HepG2 (cell line): Measurements from ENCODE around the gene JPT2. TPM values are rescaled to one million over a fixed set of nuclear protein-coding genes. Genes with fewer than 3 reads are reported as not detected.
A peak's percentile ranks its signal among the peaks of the same experiment; 100 is the strongest.

Source experiments
- ASH2L ChIP-seq: fragments of 300-600, 200-600 bp; sonication (generic); IDR thresholded peaks from 2 replicates; pipeline ENCODE4 v1.7.0; 2017; ENCODE audit warnings: low read depth, mild to moderate bottlenecking, moderate library complexity, mixed read lengths, low read length; ENCODE audit not compliant: insufficient read length
- CAMTA2 ChIP-seq: sonication (generic); formaldehyde crosslinking; IDR thresholded peaks from 2 replicates; pipeline ENCODE4 v1.4.0; 2020; ENCODE audit warnings: mild to moderate bottlenecking, missing genetic modification reagents, borderline replicate concordance
- ERF ChIP-seq: IDR thresholded peaks from 2 replicates; pipeline ENCODE4 v1.6.1; 2018; ENCODE audit warnings: missing biosample characterization, missing genetic modification reagents
- ETV5 ChIP-seq: IDR thresholded peaks from 2 replicates; pipeline ENCODE4 v1.6.1; 2018; ENCODE audit warnings: missing biosample characterization, missing genetic modification reagents, inconsistent platforms, borderline replicate concordance
- FOXC1 ChIP-seq: sonication (generic); formaldehyde crosslinking; IDR thresholded peaks from 2 replicates; pipeline ENCODE4 v1.8.0; 2022; ENCODE audit warnings: mild to moderate bottlenecking, missing genetic modification reagents, borderline replicate concordance
- GABPA ChIP-seq, 2 experiments: IDR thresholded peaks; 2 replicates each; pipeline ENCODE4 v1.6.1; 2011 to 2016; ENCODE audit warnings: low read depth in 2 of 2, low read length in 1 of 2, missing biosample characterization in 1 of 2, missing genetic modification characterization in 1 of 2
- IRF2 ChIP-seq: IDR thresholded peaks from 2 replicates; pipeline ENCODE4 v1.6.1; 2018; ENCODE audit warnings: missing genetic modification reagents, missing compliant biosample characterization
- JUN ChIP-seq: sonication (generic); formaldehyde crosslinking; IDR thresholded peaks from 2 replicates; pipeline ENCODE4 v1.4.0; 2020; ENCODE audit warnings: mild to moderate bottlenecking, missing genetic modification reagents
- JUNB ChIP-seq: sonication (generic); formaldehyde crosslinking; IDR thresholded peaks from 2 replicates; pipeline ENCODE4 v1.8.0; 2022; ENCODE audit warnings: missing genetic modification reagents, mild to moderate bottlenecking, borderline replicate concordance
- KDM5A ChIP-seq: fragments of 200-600 bp; sonication (generic); IDR thresholded peaks from 2 replicates; pipeline ENCODE4 v1.7.0; 2018; ENCODE audit warnings: antibody characterized with exemption, mild to moderate bottlenecking, low read length, borderline replicate concordance
- KLF16 ChIP-seq, 2 experiments: sonication (generic) in 1 of 2; formaldehyde crosslinking in 1 of 2; IDR thresholded peaks; 2 replicates each; pipeline versions ENCODE4 v1.6.1 to v1.8.0; 2016 to 2023; ENCODE audit warnings: missing genetic modification reagents in 2 of 2, missing compliant biosample characterization in 1 of 2
- MTA3 ChIP-seq: sonication (generic); formaldehyde crosslinking; IDR thresholded peaks from 2 replicates; pipeline ENCODE4 v1.4.0; 2020; ENCODE audit warnings: missing genetic modification reagents
- RARA ChIP-seq: IDR thresholded peaks from 2 replicates; pipeline ENCODE4 v1.6.1; 2016; ENCODE audit warnings: missing genetic modification reagents, missing compliant biosample characterization
- RFXANK ChIP-seq: IDR thresholded peaks from 2 replicates; pipeline ENCODE4 v1.6.1; 2016
- RXRA ChIP-seq: sonication (generic); formaldehyde crosslinking; IDR thresholded peaks from 2 replicates; pipeline ENCODE4 v1.5.1; 2020; ENCODE audit warnings: missing genetic modification reagents
- SOX13 ChIP-seq, 3 experiments: fragments of 450-650 bp in 1 of 3; sonication (generic) in 1 of 3; formaldehyde crosslinking in 1 of 3; IDR thresholded peaks in 2 of 3; conservative IDR thresholded peaks in 1 of 3; 2 replicates each; pipeline versions ENCODE4 v1.5.0 to v1.6.1; 2016 to 2020; ENCODE audit warnings: antibody characterized with exemption in 1 of 3, mild to moderate bottlenecking in 1 of 3, missing compliant biosample characterization in 1 of 3, missing genetic modification reagents in 1 of 3, moderate library complexity in 1 of 3
- TAF1 ChIP-seq: sonication (generic); formaldehyde crosslinking; IDR thresholded peaks from 2 replicates; pipeline ENCODE4 v1.4.0; 2020; ENCODE audit warnings: missing genetic modification reagents
- TBL1XR1 ChIP-seq: fragments of 150-350 bp; IDR thresholded peaks from 2 replicates; pipeline ENCODE4 v1.6.1; 2014; ENCODE audit warnings: borderline replicate concordance, low read length; ENCODE audit not compliant: partially characterized antibody
- THAP11 ChIP-seq: IDR thresholded peaks from 2 replicates; pipeline ENCODE4 v1.6.1; 2016; ENCODE audit warnings: missing biosample characterization, missing genetic modification reagents
- ZEB1 ChIP-seq: IDR thresholded peaks from 2 replicates; pipeline ENCODE4 v1.6.1; 2012; ENCODE audit warnings: mild to moderate bottlenecking, low read depth, inconsistent platforms; ENCODE audit not compliant: insufficient replicate concordance
- ZNF367 ChIP-seq: sonication (generic); formaldehyde crosslinking; IDR thresholded peaks from 2 replicates; pipeline ENCODE4 v1.4.0; 2020; ENCODE audit warnings: missing genetic modification reagents, borderline replicate concordance
- ZSCAN21 ChIP-seq: sonication (generic); formaldehyde crosslinking; IDR thresholded peaks from 2 replicates; pipeline ENCODE4 v1.8.0; 2022; ENCODE audit warnings: mild to moderate bottlenecking, missing genetic modification reagents, moderate library complexity, borderline replicate concordance
- polyA plus RNA-seq, 8 experiments: library from polyadenylated mRNA; depleted of rRNA in 3 of 8; stranded (reverse) in 7 of 8; unstranded in 1 of 8; fragments of >200 nt; fragmentation: Illumina TruSeq in 4 of 8; extraction: Trizol in 4 of 8; gene quantifications; 2 replicates each; pipeline versions ENCODE4 v1.2.1 to v1.2.3, GENCODE V29; 2011 to 2016; ENCODE audit warnings: low read depth in 4 of 8, missing spikeins in 1 of 8, mixed read lengths in 1 of 8; ENCODE audit not compliant: insufficient read depth in 1 of 8
- total RNA-seq, 5 experiments: library from RNA; depleted of rRNA; stranded (reverse); fragments of >200 nt; fragmentation: Illumina TruSeq; extraction: Trizol; gene quantifications; 2 replicates each; pipeline ENCODE4 v1.2.3, GENCODE V29; 2016; ENCODE audit warnings: low read depth in 1 of 5
- TF ChIP-seq, protein P1 (sequence below): IDR thresholded peaks from 2 replicates; pipeline ENCODE4 v1.6.1; 2016
- TF ChIP-seq, protein P2 (sequence below): sonication (generic); formaldehyde crosslinking; IDR thresholded peaks from 2 replicates; pipeline ENCODE4 v1.9.0; 2022; ENCODE audit warnings: low read depth, missing genetic modification reagents
- TF ChIP-seq, protein P3 (sequence below): sonication (generic); formaldehyde crosslinking; IDR thresholded peaks from 2 replicates; pipeline ENCODE4 v1.8.1; 2023; ENCODE audit warnings: mild to moderate bottlenecking, missing genetic modification reagents

JPT2 gene
- total and polyA plus RNA-seq, 2 of the 13 experiments (the other 11 are each of a cell fraction or from before 2014, with no cell fraction given), result 53.5 to 89.4 TPM

DNA sequence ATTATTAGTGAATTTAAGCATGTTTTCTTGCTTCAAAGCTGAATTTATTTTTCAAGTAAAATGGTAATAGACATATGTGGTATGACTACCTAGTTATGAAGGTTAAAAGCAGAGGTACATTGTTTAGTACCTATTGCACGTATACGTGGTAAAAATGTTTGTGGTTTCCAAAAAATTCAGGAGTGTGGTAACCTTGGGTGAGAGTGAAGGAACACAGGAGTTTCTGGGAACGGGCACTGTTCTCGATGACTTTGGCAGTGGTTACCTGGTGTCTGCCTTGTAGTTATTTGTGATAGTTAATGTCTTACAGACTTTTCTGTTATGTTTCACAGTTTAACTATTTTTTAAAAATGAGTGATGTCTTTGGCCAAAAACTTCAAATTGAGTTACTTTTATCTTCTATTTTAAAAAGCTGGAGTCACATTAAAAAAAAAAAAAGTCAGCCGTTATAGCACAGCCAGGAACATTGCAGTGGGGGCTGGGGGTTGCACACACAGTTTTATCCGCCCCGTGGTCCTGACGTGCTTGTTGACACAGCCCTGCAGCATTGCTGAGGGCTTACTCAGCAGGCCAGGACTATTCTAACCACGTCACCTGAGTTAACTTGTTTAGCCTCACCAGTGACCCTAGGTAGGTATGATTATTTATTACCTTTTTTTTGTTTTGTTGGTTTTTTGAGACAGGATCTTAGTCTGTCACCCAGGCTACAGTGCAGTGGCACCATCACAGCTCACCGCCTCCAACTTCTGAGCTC, 10.9 kb downstream of the JPT2 start (continued):
- TF ChIP-seq, protein P1, sequence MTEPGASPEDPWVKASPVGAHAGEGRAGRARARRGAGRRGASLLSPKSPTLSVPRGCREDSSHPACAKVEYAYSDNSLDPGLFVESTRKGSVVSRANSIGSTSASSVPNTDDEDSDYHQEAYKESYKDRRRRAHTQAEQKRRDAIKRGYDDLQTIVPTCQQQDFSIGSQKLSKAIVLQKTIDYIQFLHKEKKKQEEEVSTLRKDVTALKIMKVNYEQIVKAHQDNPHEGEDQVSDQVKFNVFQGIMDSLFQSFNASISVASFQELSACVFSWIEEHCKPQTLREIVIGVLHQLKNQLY (CRISPR knock-in tag), result no peak
- TF ChIP-seq ZNF367 (CRISPR knock-in tag), result no peak
- TF ChIP-seq FOXC1 (CRISPR knock-in tag), result no peak
- peak; percentile 29; the same call in 1 of the 2 replicates for TF ChIP-seq ETV5 (CRISPR knock-in tag)
- peak; percentile 54; the same call in 1 of the 2 replicates for TF ChIP-seq IRF2
- TF ChIP-seq SOX13 (IDR thresholded peaks at IDR 0.05), result no peak
- TF ChIP-seq SOX13 (CRISPR knock-in tag; conservative IDR thresholded peaks at IDR 0.05 in 1 of 2, IDR thresholded peaks at IDR 0.05 in 1 of 2), result peak in 1 of 2 experiments; percentile 64; a peak in 2 of 4 replicates
- no peak for TF ChIP-seq RFXANK (CRISPR knock-in tag)
- TF ChIP-seq JUNB (CRISPR knock-in tag), result peak; percentile 73; the same call in 1 of the 2 replicates
- TF ChIP-seq, protein P2, sequence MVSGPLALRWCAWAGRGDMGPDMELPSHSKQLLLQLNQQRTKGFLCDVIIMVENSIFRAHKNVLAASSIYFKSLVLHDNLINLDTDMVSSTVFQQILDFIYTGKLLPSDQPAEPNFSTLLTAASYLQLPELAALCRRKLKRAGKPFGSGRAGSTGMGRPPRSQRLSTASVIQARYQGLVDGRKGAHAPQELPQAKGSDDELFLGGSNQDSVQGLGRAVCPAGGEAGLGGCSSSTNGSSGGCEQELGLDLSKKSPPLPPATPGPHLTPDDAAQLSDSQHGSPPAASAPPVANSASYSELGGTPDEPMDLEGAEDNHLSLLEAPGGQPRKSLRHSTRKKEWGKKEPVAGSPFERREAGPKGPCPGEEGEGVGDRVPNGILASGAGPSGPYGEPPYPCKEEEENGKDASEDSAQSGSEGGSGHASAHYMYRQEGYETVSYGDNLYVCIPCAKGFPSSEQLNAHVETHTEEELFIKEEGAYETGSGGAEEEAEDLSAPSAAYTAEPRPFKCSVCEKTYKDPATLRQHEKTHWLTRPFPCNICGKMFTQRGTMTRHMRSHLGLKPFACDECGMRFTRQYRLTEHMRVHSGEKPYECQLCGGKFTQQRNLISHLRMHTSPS (CRISPR knock-in tag), result no peak
- 0 out of 2 replicates have a peak, but pooled peaks have one; percentile 28 for TF ChIP-seq THAP11 (CRISPR knock-in tag)
- no peak for TF ChIP-seq MTA3
- TF ChIP-seq KLF16 (CRISPR knock-in tag; IDR thresholded peaks at IDR 0.05), result peak in 1 of 2 experiments; percentile 30; a peak in 1 of 4 replicates
- TF ChIP-seq ZEB1, result peak; percentile 61
- no peak for TF ChIP-seq TBL1XR1
- no peak for TF ChIP-seq CAMTA2 (CRISPR knock-in tag)
- TF ChIP-seq RXRA (CRISPR knock-in tag), result peak; percentile 45; the same call in 1 of the 2 replicates
- TF ChIP-seq ERF (CRISPR knock-in tag), result 0 out of 2 replicates have a peak, but pooled peaks have one; percentile 22
- TF ChIP-seq RARA, result peak; percentile 65
- TF ChIP-seq TAF1, result no peak
- peak; percentile 74; the same call in 1 of the 2 replicates for TF ChIP-seq JUN (CRISPR knock-in tag)
- no peak for TF ChIP-seq GABPA (IDR thresholded peaks at IDR 0.05; ENCODE audit: low read depth, low read length)
- TF ChIP-seq GABPA (CRISPR knock-in tag; IDR thresholded peaks at IDR 0.05; ENCODE audit: low read depth), result peak; percentile 44; the same call in 1 of the 2 replicates
- peak; percentile 51 for TF ChIP-seq ASH2L
- no peak for TF ChIP-seq KDM5A
- TF ChIP-seq, protein P3, sequence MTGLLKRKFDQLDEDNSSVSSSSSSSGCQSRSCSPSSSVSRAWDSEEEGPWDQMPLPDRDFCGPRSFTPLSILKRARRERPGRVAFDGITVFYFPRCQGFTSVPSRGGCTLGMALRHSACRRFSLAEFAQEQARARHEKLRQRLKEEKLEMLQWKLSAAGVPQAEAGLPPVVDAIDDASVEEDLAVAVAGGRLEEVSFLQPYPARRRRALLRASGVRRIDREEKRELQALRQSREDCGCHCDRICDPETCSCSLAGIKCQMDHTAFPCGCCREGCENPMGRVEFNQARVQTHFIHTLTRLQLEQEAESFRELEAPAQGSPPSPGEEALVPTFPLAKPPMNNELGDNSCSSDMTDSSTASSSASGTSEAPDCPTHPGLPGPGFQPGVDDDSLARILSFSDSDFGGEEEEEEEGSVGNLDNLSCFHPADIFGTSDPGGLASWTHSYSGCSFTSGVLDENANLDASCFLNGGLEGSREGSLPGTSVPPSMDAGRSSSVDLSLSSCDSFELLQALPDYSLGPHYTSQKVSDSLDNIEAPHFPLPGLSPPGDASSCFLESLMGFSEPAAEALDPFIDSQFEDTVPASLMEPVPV (CRISPR knock-in tag), result no peak
- TF ChIP-seq ZSCAN21, result no peak
